Activated CD4-positive, alpha-beta T cell treated with anti-CD3 and anti-CD28 coated beads, Interleukin-2, Interleukin-6, amounts not matched to agents 100 ng/mL and 50 ng/mL, durations not matched to agents 16 hours and 8 hours (primary cell): ENCODE measurements around the gene BRAF.
"Not testable (repeated sequence)": the region's sequence is repeated elsewhere in the genome, so short reads cannot be mapped to it uniquely, and the experiment has no call there.

Experiments
- DNase-seq: peaks from one replicate; pipeline ENCODE4 v3.0.0-alpha.2; 2020

The BRAF gene

DNA sequence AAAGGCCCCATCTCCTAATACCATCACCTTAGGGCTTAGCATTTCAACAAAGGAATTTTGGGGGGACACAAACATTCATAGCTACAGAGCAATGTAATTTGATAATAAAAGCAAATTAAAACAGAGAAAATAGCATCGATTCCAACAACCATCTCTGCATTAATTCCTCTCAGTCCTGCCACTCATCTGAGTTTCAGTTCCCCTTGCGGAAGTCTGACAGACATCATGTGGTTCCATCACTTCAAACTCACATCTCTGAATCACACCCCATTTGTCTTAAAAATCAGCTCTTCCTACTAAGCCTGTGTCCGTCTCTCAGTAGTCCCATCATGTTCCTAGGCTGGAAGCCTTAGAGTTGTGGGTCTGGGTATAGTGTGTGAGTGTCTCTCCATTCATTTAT lies 248.4 kb downstream of the BRAF start:
- no peak for DNase-seq

- DNase-seq = no peak
Measured at GRCh38 chr7:140675726-140676125, 249.0 kb downstream of the BRAF start.

DNA sequence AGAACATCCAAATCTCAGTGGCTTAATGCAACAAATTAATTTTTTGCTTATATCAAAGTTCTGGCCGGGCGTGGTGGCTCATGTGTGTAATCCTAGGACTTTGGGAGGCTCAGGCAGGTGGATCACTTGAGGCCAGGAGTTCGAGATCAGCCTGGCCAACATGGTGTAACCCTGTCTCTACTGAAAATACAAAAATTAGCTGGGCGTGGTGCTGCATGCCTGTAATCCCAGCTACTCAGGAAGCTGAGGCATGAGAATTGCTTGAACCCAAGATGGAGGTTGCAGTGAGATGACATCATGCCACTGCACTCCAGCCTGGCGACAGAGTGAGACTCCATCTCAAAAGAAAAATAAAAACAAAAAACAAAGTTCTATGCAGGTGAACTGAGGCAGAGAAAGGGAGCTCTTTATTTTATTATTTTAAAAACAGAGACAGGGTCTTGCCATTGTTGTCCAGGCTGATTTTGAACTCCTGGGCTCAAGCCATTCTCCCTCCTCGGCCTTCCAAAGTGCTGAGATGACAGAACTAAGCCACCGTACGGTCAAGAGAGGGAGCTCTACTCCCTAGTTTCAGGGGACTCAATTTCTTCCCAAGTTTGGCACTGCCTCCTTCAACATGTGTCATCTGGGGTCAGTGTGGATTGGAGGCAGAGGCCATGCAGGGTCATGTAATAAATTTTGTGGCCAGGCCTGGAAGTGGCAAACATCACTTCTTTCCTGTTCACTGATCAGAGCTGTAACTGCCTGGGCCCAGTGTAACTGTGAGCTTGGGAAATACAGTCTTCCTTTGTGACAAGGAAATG lies 249.6 kb downstream of the BRAF start:
- DNase-seq = no peak

DNA sequence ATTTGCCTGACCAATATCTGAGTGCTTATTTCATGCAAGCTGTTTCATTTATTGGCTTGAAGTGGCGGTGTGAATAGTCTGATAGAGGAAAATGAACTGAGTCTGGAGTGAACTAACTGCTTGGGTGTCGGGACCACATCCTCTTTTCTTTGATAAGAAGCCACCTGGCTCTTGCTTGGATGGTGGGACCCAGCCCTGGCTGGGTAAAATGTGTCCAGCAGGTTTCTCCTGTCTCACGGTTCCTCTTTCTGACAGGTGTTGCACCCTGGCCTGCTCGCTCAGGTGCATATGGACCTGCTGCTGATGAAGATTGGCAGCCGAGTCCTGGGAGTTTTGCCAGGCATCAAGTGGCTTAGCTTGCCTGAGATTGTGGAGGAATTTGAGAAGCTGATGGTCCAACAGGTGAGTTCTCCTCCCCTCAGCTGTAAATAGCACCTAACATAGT lies 250.4 kb downstream of the BRAF start:
- DNase-seq = no peak

- DNase-seq = no peak
Measured at GRCh38 chr7:140673774-140674155, 251.0 kb downstream of the BRAF start.

DNA sequence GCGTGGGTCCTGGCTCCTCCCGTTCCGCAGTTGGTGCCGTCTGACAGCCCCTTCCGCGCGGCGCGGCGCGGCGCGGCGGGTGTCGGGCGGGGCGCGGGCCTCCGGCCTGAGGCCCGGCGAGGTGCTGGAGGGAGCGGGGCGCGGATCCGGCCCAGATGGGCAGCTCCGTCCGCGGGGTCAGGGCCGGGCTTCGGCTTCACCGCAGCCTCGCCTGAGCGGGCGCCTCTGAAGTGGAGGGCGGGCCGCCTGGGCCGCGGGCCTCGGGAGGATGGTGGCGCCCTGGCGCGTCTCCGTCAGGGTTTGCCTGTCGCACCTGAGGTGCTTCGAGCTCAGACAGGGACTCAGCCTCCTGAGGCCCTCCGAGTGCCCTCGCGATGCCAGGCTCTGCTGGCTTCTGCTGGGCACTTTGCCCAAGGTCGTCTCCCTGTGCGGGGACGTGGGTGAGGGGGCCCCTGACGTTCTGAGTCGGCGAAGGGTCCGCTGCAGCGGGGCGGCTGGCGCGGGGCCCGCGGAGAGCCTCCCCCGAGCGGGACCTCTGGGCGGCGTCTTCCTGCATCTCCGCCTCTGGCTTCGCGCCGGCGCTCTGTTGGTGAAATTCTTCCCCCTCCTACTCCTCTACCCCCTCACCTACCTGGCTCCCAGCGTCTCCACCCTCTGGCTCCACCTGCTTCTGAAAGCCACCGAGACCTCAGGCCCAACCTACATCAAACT lies 251.5 kb downstream of the BRAF start:
- peak; percentile 58 for DNase-seq

DNA sequence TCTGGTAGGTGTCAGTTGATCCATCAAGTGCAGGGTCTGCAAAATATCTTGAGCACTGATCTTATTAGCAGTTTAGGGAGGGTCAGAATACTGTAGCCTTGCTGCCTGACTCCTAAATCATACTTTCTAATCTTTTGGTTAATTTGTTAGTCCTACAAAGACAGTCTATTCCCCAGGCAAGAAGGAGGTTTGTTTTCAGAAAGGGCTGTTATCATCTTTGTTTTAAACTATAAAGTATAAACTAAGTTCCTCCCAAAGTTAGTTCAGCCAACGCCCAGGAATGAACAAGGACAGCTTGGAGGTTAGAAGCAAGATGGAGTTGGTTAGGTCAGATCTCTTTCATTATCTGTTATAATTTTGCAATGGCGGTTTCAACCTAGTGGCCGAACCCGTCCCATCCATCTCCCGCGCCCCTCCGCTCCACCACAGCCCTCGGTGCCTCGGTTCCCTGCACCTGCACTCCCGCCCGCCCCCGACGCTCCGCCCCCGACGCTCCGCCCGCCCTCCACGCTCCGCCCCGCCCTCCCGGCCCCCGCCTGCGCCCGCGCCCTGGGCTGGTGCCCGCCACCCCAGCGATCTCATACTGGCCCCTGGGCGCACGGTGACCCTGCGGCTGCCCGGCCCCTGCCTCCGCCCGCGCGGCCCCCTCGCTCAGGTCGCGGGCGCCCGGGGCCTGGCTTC lies 252.2 kb downstream of the BRAF start, which contains the start of gene ADCK2:
TSS of gene ADCK2 (plus strand) at position 564 of the 681 bp plus-strand sequence. CDS start 386 bp downstream, outside the sequence.
- peak; percentile 74 for DNase-seq

GRCh38 chr7:140671966-140672365 lies 252.8 kb downstream of the BRAF start:
- no peak for DNase-seq

GRCh38 chr7:140670343-140670935 lies 254.3 kb downstream of the BRAF start:
- DNase-seq = no peak

- not testable (repeated sequence) for DNase-seq
Measured at GRCh38 chr7:140669862-140670261, 254.9 kb downstream of the BRAF start.

DNA sequence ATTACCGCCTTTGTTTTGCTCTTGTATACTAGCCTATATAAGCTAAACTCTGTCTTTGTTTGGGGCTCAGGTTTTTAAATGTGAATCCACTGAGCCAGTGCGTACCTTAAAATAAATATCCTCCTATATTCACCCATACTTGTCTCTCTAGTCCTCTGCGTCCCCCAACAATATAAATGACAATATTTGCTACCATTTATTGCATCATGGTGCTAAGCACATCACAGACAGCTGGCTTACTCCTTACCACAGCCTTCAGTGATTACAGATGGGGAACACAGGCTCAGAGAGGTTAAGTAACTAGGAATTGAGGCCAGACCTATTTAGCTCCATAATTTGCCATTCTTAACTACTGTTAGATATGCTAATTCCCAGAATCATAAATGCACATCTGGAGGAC lies 255.4 kb downstream of the BRAF start:
- DNase-seq = no peak
